ENCODE measurements around the gene ZNF341. TPM values are rescaled to one million over a fixed set of nuclear protein-coding genes. Genes with fewer than 3 reads are reported as not detected.

The ZNF341 gene
- total and polyA plus RNA-seq, 8 donors: 0.58 to 6.2 (median 1.9) TPM

DNA sequence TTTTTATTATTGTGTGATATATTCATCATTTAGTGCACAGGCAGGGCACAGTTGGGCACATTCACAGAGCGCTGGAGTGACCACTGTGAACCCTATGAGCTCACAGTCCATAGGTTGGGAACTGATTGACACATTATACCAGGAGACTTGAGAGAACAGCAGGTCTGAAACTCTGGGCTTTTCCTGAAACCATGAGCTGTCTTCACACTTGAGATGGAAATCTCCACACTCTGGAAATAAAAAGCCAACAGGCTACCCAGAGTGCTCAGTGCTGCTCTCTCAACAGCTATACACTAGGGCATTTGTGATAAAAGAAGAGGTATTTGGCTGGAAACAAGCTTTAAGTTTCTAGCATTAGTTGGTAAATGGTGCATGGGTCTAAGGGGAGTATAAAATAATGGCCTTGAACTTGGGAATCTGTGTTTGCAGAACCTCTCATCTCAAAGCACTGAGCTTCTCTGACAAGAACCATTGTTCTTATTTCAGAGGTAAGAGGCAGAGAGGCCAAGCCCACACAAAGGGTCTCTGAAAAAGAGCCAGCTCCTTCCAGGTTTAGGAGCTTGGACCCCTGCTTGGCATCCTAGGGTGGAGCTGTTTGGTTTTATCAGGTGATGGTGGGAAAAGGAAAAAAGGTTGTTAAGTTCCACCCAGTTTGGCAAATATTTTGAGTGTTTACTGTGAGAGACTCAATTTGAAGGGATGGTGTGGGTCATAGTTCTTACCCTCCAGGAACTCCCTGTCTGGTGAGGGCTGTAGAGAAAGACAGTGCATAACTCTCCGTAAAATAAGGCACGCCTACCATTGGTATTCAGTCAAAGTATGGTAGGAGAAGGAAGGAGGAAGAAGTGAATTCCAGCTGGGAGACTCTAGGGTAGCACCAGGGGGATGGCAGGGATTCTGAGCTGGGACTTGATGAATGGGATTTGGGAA is 93.8 kb downstream of the ZNF341 start:
- H3K9me3 ChIP-seq: no peaks in the 10 kb centered on the region
- intact Hi-C loops (cut with DNase I; ENCODE audit: low total_unique reads): no loop called here
- TF ChIP-seq EP300 (IDR thresholded peaks at IDR 0.05): no peak
- no peak for TF ChIP-seq POLR2A (IDR thresholded peaks at IDR 0.05)
- no peak for TF ChIP-seq CTCF (IDR thresholded peaks at IDR 0.05)
- no peak for TF ChIP-seq POLR2AphosphoS5 (IDR thresholded peaks at IDR 0.05)
- no peak for DNase-seq
- H3K27ac ChIP-seq: peak overlapping the region in 3 of 5 donors; percentile 22 to 65 (median 52)
- no peak overlapping the region for H3K4me3 ChIP-seq
- no peaks in the 10 kb centered on the region for H3K27me3 ChIP-seq
- H3K4me1 ChIP-seq: peaks cover 54 to 86% (median 73%) of the 10 kb centered on the region in 4 donors
- peaks cover 0 to 9% (median 8%) of the 10 kb centered on the region in 4 donors for H3K36me3 ChIP-seq
- 78 to 90% (median 83%) methylated on average over 3 of the region's 3 CpGs for WGBS, 5 donors

- Histone ChIP-seq H3K27me3 (no peaks in the 10 kb centered on the region), H3K9me3 (no peaks in the 10 kb centered on the region), H3K27ac (peak overlapping the region in 3 of 5 donors; percentile 52 to 65 (median 56)), H3K4me1 (peaks cover 60 to 87% (median 74%) of the 10 kb centered on the region in 4 donors), H3K4me3 (no peak overlapping the region), H3K36me3 (peaks cover 0 to 9% (median 8%) of the 10 kb centered on the region in 4 donors)
- intact Hi-C loops (cut with DNase I; ENCODE audit: low total_unique reads): no loop called here
- 63 to 76% (median 70%) methylated on average over 5 of the region's 5 CpGs for WGBS, 5 donors
- TF ChIP-seq CTCF (IDR thresholded peaks at IDR 0.05) (no peak), EP300 (IDR thresholded peaks at IDR 0.05) (no peak), POLR2AphosphoS5 (IDR thresholded peaks at IDR 0.05) (no peak), POLR2A (IDR thresholded peaks at IDR 0.05) (no peak)
- peak in 1 of 2 donors; percentile 73 for DNase-seq
Observed at GRCh38 chr20:33826270-33826897, 94.6 kb downstream of the ZNF341 start.

- Histone ChIP-seq H3K36me3 (peaks cover 0 to 11% (median 8%) of the 10 kb centered on the region in 4 donors), H3K9me3 (no peaks in the 10 kb centered on the region), H3K4me1 (peaks cover 66 to 93% (median 79%) of the 10 kb centered on the region in 4 donors), H3K4me3 (no peak overlapping the region), H3K27ac (peak overlapping the region in 3 of 5 donors; percentile 52 to 65 (median 56)), H3K27me3 (no peaks in the 10 kb centered on the region)
- DNase-seq: no peak
- WGBS, 5 donors: 51 to 69% (median 56%) methylated on average over 2 of the region's 2 CpGs
- TF ChIP-seq EP300 (IDR thresholded peaks at IDR 0.05) (no peak), POLR2AphosphoS5 (IDR thresholded peaks at IDR 0.05) (no peak), POLR2A (IDR thresholded peaks at IDR 0.05) (no peak), CTCF (IDR thresholded peaks at IDR 0.05) (no peak)
- intact Hi-C loops (cut with DNase I; ENCODE audit: low total_unique reads): no loop called here
Observed at GRCh38 chr20:33827109-33827508, 95.3 kb downstream of the ZNF341 start.

- TF ChIP-seq CTCF (IDR thresholded peaks at IDR 0.05): no peak
- TF ChIP-seq POLR2AphosphoS5 (IDR thresholded peaks at IDR 0.05): no peak
- Histone ChIP-seq H3K36me3 (peaks cover 0 to 13% (median 8%) of the 10 kb centered on the region in 4 donors), H3K27me3 (no peaks in the 10 kb centered on the region), H3K4me1 (peaks cover 71 to 97% (median 84%) of the 10 kb centered on the region in 4 donors), H3K9me3 (no peaks in the 10 kb centered on the region), H3K4me3 (no peak overlapping the region), H3K27ac (peak overlapping the region in 3 of 5 donors; percentile 52 to 65 (median 56))
- no peak for DNase-seq
- WGBS, 5 donors: 67 to 87% (median 81%) methylated on average over 4 of the region's 4 CpGs
- intact Hi-C loops (cut with DNase I; ENCODE audit: low total_unique reads): no loop called here
Observed at GRCh38 chr20:33827634-33828325, 96.0 kb downstream of the ZNF341 start.
